WI38 (cell line): ENCODE data around the gene TUBB2B.

Experiments used
- H3K4me3 ChIP-seq: 2 replicates; pipeline ENCODE4 v1.5.1; 2011; ENCODE audit warnings: low read depth, mild to moderate bottlenecking, control low read depth, low read length
- TF ChIP-seq, protein P1 (sequence below): IDR thresholded peaks from 2 replicates; pipeline ENCODE4 v1.5.1; 2012; ENCODE audit warnings: low read depth, mild to moderate bottlenecking, control low read depth, low read length

Gene TUBB2B

DNA sequence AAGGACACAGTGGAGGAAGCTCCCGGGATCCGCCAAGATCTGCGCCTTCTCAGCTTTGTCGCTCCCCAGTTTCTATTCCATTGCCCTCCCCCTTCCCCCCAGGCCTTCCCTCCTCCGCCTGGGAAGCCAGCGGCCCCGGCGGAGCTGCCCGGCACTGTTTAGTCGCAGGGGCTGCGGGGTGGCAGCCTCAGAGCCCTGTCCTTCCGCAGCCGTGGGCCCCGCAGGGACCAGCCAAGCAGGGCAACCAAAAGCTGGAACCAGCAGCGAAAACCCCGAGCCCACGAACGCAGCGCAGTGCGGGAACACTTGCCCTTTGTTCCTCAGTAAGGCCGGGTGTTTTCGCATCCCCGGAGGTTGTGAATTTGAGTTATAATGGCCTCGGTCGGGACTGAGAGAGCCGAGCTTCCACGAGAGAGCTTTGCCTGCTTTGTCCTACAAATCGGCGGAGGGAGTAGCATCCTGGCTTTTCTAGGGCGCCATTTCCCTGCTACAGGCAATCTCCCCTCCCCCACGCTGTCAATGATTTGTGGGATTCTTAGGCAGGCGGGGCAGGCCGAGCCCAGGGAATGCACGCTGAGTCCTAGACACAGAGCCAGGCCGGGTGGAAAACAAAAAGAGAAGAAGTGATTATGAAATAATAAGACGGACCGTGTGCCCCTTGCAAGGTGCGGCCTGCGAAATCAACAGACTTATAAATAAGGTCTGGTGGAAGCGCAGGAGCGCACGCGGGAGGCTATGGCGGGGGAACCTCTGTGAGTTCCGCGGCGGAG, 4.0 kb upstream of the TUBB2B start:
- H3K4me3 ChIP-seq, result peak overlapping the region; percentile 76
- TF ChIP-seq, protein P1, sequence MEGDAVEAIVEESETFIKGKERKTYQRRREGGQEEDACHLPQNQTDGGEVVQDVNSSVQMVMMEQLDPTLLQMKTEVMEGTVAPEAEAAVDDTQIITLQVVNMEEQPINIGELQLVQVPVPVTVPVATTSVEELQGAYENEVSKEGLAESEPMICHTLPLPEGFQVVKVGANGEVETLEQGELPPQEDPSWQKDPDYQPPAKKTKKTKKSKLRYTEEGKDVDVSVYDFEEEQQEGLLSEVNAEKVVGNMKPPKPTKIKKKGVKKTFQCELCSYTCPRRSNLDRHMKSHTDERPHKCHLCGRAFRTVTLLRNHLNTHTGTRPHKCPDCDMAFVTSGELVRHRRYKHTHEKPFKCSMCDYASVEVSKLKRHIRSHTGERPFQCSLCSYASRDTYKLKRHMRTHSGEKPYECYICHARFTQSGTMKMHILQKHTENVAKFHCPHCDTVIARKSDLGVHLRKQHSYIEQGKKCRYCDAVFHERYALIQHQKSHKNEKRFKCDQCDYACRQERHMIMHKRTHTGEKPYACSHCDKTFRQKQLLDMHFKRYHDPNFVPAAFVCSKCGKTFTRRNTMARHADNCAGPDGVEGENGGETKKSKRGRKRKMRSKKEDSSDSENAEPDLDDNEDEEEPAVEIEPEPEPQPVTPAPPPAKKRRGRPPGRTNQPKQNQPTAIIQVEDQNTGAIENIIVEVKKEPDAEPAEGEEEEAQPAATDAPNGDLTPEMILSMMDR, result no peak

DNA sequence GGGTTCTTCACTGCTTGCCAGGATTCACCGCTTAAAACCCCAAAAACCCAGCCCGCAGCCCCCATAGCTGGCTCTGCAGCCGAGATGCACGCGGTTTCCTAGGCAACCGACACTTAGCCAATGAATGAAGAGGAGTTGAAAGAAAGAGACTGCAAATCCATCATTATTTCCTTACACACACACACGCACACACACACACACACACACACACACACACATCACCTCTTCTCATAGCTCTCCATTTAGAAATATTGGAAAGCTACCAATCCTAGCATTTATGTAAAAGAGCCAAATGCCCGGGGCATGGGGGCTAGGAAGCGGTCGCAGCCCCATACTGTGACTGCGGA, 3.4 kb upstream of the TUBB2B start:
- H3K4me3 ChIP-seq, result peak overlapping the region; percentile 76
- TF ChIP-seq, protein P1, result no peak

DNA sequence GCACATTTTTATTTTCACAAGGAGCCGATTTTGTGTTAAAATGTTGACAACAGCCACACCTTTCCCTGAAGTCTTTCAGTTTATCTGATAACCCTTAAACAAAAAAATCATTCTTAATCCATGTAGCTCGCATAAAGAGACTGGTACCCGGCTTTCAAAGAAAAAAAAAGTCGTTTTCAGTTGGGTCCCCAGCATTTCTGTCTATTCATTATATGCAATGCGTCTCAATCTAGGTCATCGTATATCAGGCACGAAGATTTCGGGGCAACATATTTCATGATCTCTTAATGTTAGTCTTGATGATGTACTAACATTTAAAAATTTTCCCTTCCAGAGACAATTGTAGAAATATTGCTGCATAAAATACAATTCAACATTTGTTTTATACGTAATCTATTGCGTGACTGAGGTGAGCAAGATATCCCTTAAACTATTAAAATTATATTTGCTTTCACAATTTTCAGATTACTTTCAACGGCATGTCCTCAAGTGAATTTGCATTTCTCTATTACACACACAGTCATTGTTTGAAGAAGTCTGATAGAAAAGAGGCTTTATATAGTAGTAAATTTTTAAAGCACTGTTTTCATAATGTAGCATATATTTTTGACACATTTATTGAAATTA, 2.9 kb upstream of the TUBB2B start:
- TF ChIP-seq, protein P1, result no peak
- peak overlapping the region; percentile 76 for H3K4me3 ChIP-seq

DNA sequence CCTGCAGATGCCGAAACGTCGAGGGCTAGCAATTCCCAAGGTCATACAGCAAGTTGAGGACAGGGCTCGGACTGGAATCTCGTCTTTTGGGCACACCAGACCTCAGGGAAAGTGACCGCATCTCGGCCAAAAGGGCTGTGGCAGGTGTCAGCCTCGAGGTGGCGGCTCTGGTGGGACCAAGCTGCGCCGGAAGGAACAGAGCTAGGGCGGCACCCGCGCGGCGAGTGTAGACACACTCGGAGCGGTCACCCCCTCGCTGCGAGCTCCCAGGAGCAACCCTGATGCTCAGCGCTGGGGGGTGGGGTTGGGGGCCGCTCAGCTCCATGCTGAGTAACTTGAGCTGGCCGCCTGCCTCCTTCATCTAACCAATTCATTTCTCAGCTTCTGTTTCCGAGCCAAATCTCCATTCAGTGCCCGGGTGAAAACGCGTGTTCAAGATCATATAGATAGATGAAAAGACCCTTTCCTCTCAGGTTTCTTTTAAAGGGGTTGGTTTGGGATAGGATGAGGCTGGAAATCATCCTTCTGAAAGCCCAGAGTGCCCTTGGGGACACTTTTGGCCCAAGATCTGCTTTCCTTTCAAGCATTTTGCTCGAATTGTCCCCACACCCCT, 2.2 kb upstream of the TUBB2B start:
- TF ChIP-seq, protein P1, result no peak
- no peak overlapping the region for H3K4me3 ChIP-seq

DNA sequence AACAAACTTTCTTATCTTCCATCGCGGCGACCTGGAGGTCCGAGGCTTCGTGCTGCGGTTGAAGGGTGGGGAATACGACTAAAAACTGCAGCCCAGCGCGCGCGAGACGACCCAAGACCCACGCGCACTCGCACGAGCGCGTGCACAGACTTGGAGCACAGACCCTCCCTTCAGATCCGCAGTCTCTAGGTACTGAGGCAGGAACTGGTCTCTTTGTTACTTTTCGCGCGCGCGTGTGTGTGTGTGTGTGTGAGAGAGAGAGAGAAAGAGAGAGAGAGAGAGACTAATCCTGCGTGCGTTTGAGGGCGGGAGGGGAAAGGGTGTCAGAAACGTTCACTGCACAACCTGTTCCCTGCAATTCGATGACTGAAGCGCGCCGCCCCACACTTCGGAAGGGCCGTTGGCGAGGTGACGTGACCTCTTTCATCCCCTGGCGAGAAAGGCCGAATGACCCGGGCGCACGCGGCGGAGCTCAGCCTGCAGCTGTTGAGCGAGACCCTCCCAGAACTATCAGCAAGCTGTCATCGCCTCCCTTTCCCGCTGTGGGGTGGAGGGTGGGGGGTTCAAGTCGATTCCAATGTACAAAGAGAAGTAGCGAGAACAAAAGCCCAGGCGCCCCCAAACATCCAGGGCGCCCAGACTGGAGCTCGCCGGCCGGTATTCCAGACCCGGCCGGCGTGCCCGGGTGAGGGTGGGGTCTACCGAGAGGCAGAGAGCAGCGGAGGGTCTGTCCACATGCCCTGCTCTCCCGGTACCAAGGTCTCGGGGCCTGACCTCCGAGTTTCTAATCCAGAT, 1.5 kb upstream of the TUBB2B start:
- TF ChIP-seq, protein P1, result no peak
- H3K4me3 ChIP-seq, result no peak overlapping the region

DNA sequence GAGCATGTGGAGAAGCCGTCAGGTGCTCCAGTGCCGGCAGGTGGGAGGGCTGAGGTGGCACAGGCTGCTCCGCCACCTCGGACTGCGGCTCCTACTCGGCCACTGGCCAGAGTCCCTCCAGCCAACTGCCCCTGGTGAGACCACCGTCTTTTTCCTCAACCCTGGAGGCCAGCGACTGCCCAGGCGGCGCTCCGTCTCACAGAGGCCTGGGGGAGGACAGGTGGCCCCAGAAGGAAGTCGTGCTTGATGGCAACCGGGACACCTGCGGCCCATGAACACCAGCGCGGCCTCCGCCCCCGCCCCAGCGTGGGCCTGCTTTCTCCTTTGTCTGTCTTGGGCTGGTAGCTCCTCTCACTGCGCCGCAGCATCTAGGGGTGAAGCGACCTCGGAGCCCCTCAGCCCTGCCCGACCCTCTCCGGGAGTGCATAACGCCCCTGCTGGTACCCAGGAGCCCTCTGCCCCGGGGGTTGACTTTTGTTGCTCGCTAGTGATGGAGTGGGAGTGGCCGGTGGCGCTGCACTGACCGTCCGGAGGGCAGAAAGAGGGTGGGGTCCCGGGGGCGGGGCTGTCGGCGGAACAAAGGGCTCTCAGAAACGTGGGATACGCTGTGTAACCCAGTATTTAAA, 706 bp upstream of the TUBB2B start:
- H3K4me3 ChIP-seq, result no peak overlapping the region

More for the DNA sequence above, 706 bp upstream of the TUBB2B start:
- TF ChIP-seq, protein P1, result no peak
